PC-3 (cell line): Measurements from ENCODE around the gene DACT1. TPM values are rescaled to one million over a fixed set of nuclear protein-coding genes. Genes with fewer than 3 reads are reported as not detected.

ENCODE experiments used
- ATAC-seq: fragments of 200-7000 bp; cut with Tn5 transposase; 2 replicates; pipeline ENCODE4 v1.9.1; 2020; ENCODE audit warnings: mild to moderate bottlenecking, moderate library complexity
- BruUV-seq: library from RNA; stranded (reverse); fragments of 400-500 nt; replicated peaks from 2 replicates; lab custom pipeline; 2021; lab: Mats Ljungman, UMichigan
- CTCF ChIA-PET: fragments of 300-600 bp; sonication (Branson Sonifier 250); formaldehyde crosslinking; loops from one replicate; lab custom pipeline; 2022; ENCODE audit warnings: antibody characterized with exemption; lab: Charles Lee
- POLR2A ChIA-PET: fragments of 300-600 bp; sonication (Branson Sonifier 250); formaldehyde crosslinking; loops from one replicate; lab custom pipeline; 2022; ENCODE audit warnings: antibody characterized with exemption; ENCODE audit not compliant: unreplicated experiment; lab: Charles Lee
- DNase-seq: peaks from one replicate; pipeline ENCODE4 v3.0.0-alpha.2; 2015
- H2AFZ ChIP-seq: fragments of 300-600 bp; sonication (generic); 2 replicates; pipeline ENCODE4 v1.6.0; 2016; ENCODE audit warnings: antibody characterized with exemption, low read length
- H3F3A ChIP-seq: fragments of 300-600 bp; sonication (generic); one replicate; pipeline ENCODE4 v1.6.0; 2017; ENCODE audit warnings: antibody characterized with exemption, low read length, control low read depth, mild to moderate bottlenecking; ENCODE audit not compliant: unreplicated experiment
- H3K27ac ChIP-seq: fragments of 300-600 bp; sonication (generic); 2 replicates; pipeline ENCODE4 v1.5.1; 2016; ENCODE audit warnings: mild to moderate bottlenecking, low read length
- H3K27me3 ChIP-seq: fragments of 300-600 bp; sonication (generic); 2 replicates; pipeline ENCODE4 v1.6.1; 2016; ENCODE audit warnings: low read length, mixed read lengths
- H3K36me3 ChIP-seq: fragments of 300-600 bp; sonication (generic); 2 replicates; pipeline ENCODE4 v1.6.1; 2016; ENCODE audit warnings: low read depth, mixed run types, low read length, mixed read lengths
- H3K4me1 ChIP-seq: fragments of 300-600 bp; sonication (generic); 2 replicates; pipeline ENCODE4 v1.5.1; 2016; ENCODE audit warnings: low read length; ENCODE audit not compliant: insufficient read depth
- H3K4me2 ChIP-seq: fragments of 300-600 bp; sonication (generic); 2 replicates; pipeline ENCODE4 v1.6.0; 2016; ENCODE audit warnings: low read length
- H3K4me3 ChIP-seq: fragments of 300-600 bp; sonication (generic); 2 replicates; pipeline ENCODE4 v1.5.1; 2016; ENCODE audit warnings: mild to moderate bottlenecking, low read length, mixed read lengths
- H3K79me2 ChIP-seq: fragments of 300-600 bp; sonication (generic); 2 replicates; pipeline ENCODE4 v1.6.1; 2017; ENCODE audit warnings: low read length, mixed read lengths
- H3K9ac ChIP-seq: fragments of 300-600 bp; sonication (generic); 2 replicates; pipeline ENCODE4 v1.6.0; 2016; ENCODE audit warnings: mild to moderate bottlenecking, low read length
- H3K9me2 ChIP-seq: fragments of 300-600 bp; sonication (generic); replicated peaks from 2 replicates; pipeline ENCODE4 v1.6.1; 2016; ENCODE audit warnings: mixed run types, low read length, mixed read lengths
- H3K9me3 ChIP-seq: fragments of 300-600 bp; sonication (generic); 2 replicates; pipeline ENCODE4 v1.6.1; 2016; ENCODE audit warnings: low read length, mixed read lengths
- H4K20me1 ChIP-seq: fragments of 300-600 bp; sonication (generic); 2 replicates; pipeline ENCODE4 v1.6.1; 2016; ENCODE audit warnings: low read length, mixed read lengths
- CTCF ChIP-seq: fragments of 300-600 bp; sonication (generic); conservative IDR thresholded peaks from 2 replicates; pipeline ENCODE4 v1.5.1; 2017; ENCODE audit warnings: antibody characterized with exemption, low read depth, mild to moderate bottlenecking, low read length
- EZH2 ChIP-seq: fragments of 300-600 bp; sonication (generic); IDR thresholded peaks from one replicate; pipeline ENCODE4 v1.6.1; 2017; ENCODE audit warnings: antibody characterized with exemption, mild to moderate bottlenecking, low read length; ENCODE audit not compliant: unreplicated experiment
- EZH2phosphoT487 ChIP-seq: fragments of 300-600 bp; sonication (generic); IDR thresholded peaks from 2 replicates; pipeline ENCODE4 v1.6.1; 2018; ENCODE audit warnings: mild to moderate bottlenecking, antibody characterized with exemption, low read length, borderline replicate concordance
- intact Hi-C: fragments of 100-400 bp; cut with micrococcal nuclease; formaldehyde crosslinking; loops from 2 replicates; pipeline ENCODE4 v1.9.0; 2023
- total RNA-seq: library from RNA; depleted of rRNA; stranded (reverse); fragments of >200 nt; gene quantifications from 2 replicates; pipeline ENCODE4 v1.2.3, GENCODE V29; 2014

Gene DACT1
- total RNA-seq, 1 experiment from 2014 or later, result 1.8 TPM

- H2AFZ ChIP-seq, result peak overlapping the region; percentile 69
- H3K4me3 ChIP-seq, result peak overlapping the region; percentile 63
- H3K79me2 ChIP-seq, result no peaks in the 10 kb centered on the region
- ATAC-seq (peak; percentile 49), DNase-seq (peak; percentile 49)
- BruUV-seq, result no TSS peak
- H3K9me2 ChIP-seq, result no peaks in the 10 kb centered on the region
- H3K4me1 ChIP-seq, result peaks cover 16% of the 10 kb centered on the region
- no peaks in the 10 kb centered on the region for H3K9me3 ChIP-seq
- ChIA-PET POLR2A (interaction anchor here (0.5 kb wide), 1 partner anchor 1231 kb away, joined by 5 read pairs; no protein-coding TSS in a partner anchor), CTCF (interaction anchor here (1.0 to 2.0 kb wide), 2 partner anchors 137 to 189 kb away, joined by 7 to 9 read pairs; no protein-coding TSS in a partner anchor)
- TF ChIP-seq CTCF (no peak), EZH2 (peak; percentile 100), EZH2phosphoT487 (peak; percentile 94)
- H3K36me3 ChIP-seq, result no peaks in the 10 kb centered on the region
- peaks cover 57% of the 10 kb centered on the region for H3K27me3 ChIP-seq
- H3F3A ChIP-seq, result no peaks in the 10 kb centered on the region
- peak overlapping the region; percentile 87 for H3K4me2 ChIP-seq
- intact Hi-C loops, result no loop called here
- no peak overlapping the region for H3K27ac ChIP-seq
- H3K9ac ChIP-seq, result no peak overlapping the region
- H4K20me1 ChIP-seq, result no peaks in the 10 kb centered on the region
Observed at GRCh38 chr14:58638231-58639197, 752 bp downstream of the DACT1 start.

GRCh38 chr14:58639198-58639565 is 1.4 kb downstream of the DACT1 start:
- Histone ChIP-seq H3K4me3 (peak overlapping the region; percentile 63; the same call in 1 of the 2 replicates), H3K27me3 (peaks cover 50% of the 10 kb centered on the region), H3K27ac (no peak overlapping the region), H3K9me2 (no peaks in the 10 kb centered on the region), H3K4me2 (peak overlapping the region; percentile 87), H3K4me1 (peaks cover 16% of the 10 kb centered on the region), H3K36me3 (no peaks in the 10 kb centered on the region), H3K9ac (no peak overlapping the region), H3F3A (no peaks in the 10 kb centered on the region), H4K20me1 (no peaks in the 10 kb centered on the region), H3K79me2 (no peaks in the 10 kb centered on the region), H2AFZ (no peak overlapping the region), H3K9me3 (no peaks in the 10 kb centered on the region)
- ATAC-seq (no peak), DNase-seq (no peak)
- ChIA-PET POLR2A (interaction anchor here (0.5 kb wide), 1 partner anchor 1230 kb away, joined by 5 read pairs; no protein-coding TSS in a partner anchor), CTCF (interaction anchor here (1.0 to 2.0 kb wide), 2 partner anchors 138 to 188 kb away, joined by 7 to 9 read pairs; no protein-coding TSS in a partner anchor)
- no TSS peak for BruUV-seq
- intact Hi-C loops, result no loop called here
- TF ChIP-seq CTCF (no peak), EZH2phosphoT487 (no peak; the same call in 1 of the 2 replicates), EZH2 (no peak)
